Transverse colon (tissue), 4 donors: Measurements from ENCODE around the gene MTHFD2L.

Experiments used
- EP300 ChIP-seq: sonication (generic); formaldehyde crosslinking; IDR thresholded peaks from one replicate; pipeline ENCODE4 v1.6.1; 2017; ENCODE audit warnings: antibody characterized with exemption, low read depth
- POLR2AphosphoS5 ChIP-seq, 3 donors: sonication (generic); formaldehyde crosslinking; IDR thresholded peaks; one replicate each; pipeline ENCODE4 v1.6.1; 2016; ENCODE audit warnings: antibody characterized with exemption in 3 of 3
- TF ChIP-seq, protein P1 (sequence below), 5 experiments: fragments of 200-600 bp in 3 of 5; fragments of 450-650 bp in 2 of 5; sonication (generic) in 3 of 5; IDR thresholded peaks; 1 replicate in 2 of 5; 2 replicates in 3 of 5; pipeline ENCODE4 v1.5.1; 2016 to 2017; ENCODE audit warnings: antibody characterized with exemption in 5 of 5, inconsistent platforms in 3 of 5, mild to moderate bottlenecking in 2 of 5, moderate library complexity in 1 of 5

DNA sequence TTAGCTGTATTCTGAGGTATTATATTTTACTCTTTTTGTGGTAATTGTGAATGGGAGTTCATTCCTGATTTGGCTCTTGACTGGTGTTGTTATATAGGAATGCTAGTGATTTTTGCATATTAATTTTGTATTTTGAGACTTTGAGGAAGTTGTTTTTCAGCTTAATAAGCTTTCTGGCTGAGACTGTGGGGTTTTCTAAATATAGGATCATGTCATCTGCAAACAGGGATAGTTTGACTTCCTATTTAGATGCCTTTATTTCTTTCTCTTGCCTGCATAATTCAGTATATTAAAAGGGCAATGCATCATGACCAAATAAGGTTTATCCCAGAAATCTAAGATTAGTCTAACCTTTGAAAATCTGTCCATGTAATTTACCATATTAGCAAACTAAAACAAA lies 105.6 kb downstream of the MTHFD2L start:
- TF ChIP-seq, protein P1, sequence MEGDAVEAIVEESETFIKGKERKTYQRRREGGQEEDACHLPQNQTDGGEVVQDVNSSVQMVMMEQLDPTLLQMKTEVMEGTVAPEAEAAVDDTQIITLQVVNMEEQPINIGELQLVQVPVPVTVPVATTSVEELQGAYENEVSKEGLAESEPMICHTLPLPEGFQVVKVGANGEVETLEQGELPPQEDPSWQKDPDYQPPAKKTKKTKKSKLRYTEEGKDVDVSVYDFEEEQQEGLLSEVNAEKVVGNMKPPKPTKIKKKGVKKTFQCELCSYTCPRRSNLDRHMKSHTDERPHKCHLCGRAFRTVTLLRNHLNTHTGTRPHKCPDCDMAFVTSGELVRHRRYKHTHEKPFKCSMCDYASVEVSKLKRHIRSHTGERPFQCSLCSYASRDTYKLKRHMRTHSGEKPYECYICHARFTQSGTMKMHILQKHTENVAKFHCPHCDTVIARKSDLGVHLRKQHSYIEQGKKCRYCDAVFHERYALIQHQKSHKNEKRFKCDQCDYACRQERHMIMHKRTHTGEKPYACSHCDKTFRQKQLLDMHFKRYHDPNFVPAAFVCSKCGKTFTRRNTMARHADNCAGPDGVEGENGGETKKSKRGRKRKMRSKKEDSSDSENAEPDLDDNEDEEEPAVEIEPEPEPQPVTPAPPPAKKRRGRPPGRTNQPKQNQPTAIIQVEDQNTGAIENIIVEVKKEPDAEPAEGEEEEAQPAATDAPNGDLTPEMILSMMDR (IDR thresholded peaks at IDR 0.05): no peak
- TF ChIP-seq POLR2AphosphoS5 (IDR thresholded peaks at IDR 0.05) (no peak), EP300 (no peak)
